Progenitor cell of endocrine pancreas (in vitro differentiated cells): ENCODE data around the gene CHCHD3. TPM values are rescaled to one million over a fixed set of nuclear protein-coding genes. Genes with fewer than 3 reads are reported as not detected.

Source experiments
- DNase-seq: peaks from one replicate; pipeline ENCODE4 v3.0.0; 2021; ENCODE audit warnings: low spot score; ENCODE audit not compliant: unreplicated experiment
- H3K27ac Mint-ChIP-seq: 2 replicates; pipeline ENCODE4 v1.8.0; 2021; ENCODE audit warnings: mild to moderate bottlenecking, moderate library complexity, mixed read lengths
- H3K27me3 Mint-ChIP-seq: 2 replicates; pipeline ENCODE4 v1.8.0; 2021; ENCODE audit warnings: mixed read lengths
- H3K36me3 Mint-ChIP-seq: 2 replicates; pipeline ENCODE4 v1.8.0; 2022; ENCODE audit warnings: mixed read lengths; ENCODE audit not compliant: insufficient read depth
- H3K4me1 Mint-ChIP-seq: 2 replicates; pipeline ENCODE4 v1.8.0; 2021; ENCODE audit warnings: low read depth, mixed read lengths
- H3K4me3 Mint-ChIP-seq: 2 replicates; pipeline ENCODE4 v1.8.0; 2021; ENCODE audit warnings: low read depth, mild to moderate bottlenecking, moderate library complexity, mixed read lengths
- H3K9me3 Mint-ChIP-seq: 2 replicates; pipeline ENCODE4 v1.8.0; 2021; ENCODE audit warnings: low read depth, mixed read lengths
- total RNA-seq: library from RNA; stranded (reverse); gene quantifications from 2 replicates; pipeline ENCODE4 v1.2.1, GENCODE V29; 2021
- TF ChIP-seq, protein P1 (sequence below): fragments of 200-600 bp; sonication (generic); IDR thresholded peaks from one replicate; pipeline ENCODE4 v1.5.0; 2021; ENCODE audit warnings: antibody characterized with exemption, mild to moderate bottlenecking; ENCODE audit not compliant: unreplicated experiment

CHCHD3 gene
- total RNA-seq, 1 donor from 2014 or later = 67.3 TPM

DNA sequence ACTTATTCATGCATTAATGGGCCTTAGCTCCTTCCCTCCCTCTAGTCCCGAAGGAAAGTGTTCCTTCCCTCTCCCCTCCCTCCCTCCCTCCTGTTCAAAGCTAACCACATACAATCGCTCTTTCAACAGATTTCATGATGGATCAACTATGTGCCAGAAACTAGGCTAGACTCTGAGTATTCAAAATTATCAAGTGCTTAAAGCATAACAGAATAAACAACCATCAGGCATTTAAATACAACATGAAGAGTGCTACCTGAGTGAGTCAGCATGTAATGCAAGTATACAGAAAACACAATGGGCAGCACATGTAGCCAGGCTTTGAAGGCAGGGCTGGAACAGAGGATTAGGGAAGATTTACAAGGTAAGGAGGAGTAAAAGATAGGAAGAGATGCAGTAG is 11.3 kb downstream of the CHCHD3 start:
- no peak overlapping the region for H3K4me3 Mint-ChIP-seq
- H3K27me3 Mint-ChIP-seq = no peaks in the 10 kb centered on the region
- H3K27ac Mint-ChIP-seq = no peak overlapping the region
- peaks cover 22% of the 10 kb centered on the region for H3K36me3 Mint-ChIP-seq
- DNase-seq = no peak
- H3K4me1 Mint-ChIP-seq = no peaks in the 10 kb centered on the region
- TF ChIP-seq, protein P1, sequence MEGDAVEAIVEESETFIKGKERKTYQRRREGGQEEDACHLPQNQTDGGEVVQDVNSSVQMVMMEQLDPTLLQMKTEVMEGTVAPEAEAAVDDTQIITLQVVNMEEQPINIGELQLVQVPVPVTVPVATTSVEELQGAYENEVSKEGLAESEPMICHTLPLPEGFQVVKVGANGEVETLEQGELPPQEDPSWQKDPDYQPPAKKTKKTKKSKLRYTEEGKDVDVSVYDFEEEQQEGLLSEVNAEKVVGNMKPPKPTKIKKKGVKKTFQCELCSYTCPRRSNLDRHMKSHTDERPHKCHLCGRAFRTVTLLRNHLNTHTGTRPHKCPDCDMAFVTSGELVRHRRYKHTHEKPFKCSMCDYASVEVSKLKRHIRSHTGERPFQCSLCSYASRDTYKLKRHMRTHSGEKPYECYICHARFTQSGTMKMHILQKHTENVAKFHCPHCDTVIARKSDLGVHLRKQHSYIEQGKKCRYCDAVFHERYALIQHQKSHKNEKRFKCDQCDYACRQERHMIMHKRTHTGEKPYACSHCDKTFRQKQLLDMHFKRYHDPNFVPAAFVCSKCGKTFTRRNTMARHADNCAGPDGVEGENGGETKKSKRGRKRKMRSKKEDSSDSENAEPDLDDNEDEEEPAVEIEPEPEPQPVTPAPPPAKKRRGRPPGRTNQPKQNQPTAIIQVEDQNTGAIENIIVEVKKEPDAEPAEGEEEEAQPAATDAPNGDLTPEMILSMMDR = no peak
- H3K9me3 Mint-ChIP-seq = no peaks in the 10 kb centered on the region

DNA sequence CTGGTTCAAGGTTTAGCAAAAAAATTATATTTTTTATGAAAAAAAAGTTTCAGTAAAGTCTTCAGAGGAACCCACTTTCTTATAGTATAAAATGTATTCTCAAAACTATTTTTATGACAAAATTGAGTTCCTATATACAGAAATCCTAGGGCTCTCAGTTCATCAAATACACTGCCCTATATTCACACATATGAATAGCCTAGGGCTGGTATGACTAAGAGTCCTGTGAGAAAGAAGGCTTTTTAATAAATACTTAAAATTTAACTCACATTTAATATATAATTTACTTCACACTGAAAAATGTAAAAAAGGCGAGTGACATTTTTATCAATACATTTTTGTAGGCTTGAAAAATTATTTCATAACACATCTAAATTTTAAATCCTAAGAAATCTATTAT is 16.6 kb downstream of the CHCHD3 start:
- Mint-ChIP-seq H3K27ac (no peak overlapping the region), H3K4me3 (no peak overlapping the region), H3K9me3 (no peaks in the 10 kb centered on the region), H3K27me3 (no peaks in the 10 kb centered on the region), H3K4me1 (peaks cover 3% of the 10 kb centered on the region), H3K36me3 (peaks cover 17% of the 10 kb centered on the region)
- TF ChIP-seq, protein P1 = no peak
- no peak for DNase-seq

GRCh38 chr7:133064082-133064820 is 17.6 kb downstream of the CHCHD3 start:
- H3K27ac Mint-ChIP-seq = no peak overlapping the region
- TF ChIP-seq, protein P1 = no peak
- H3K4me3 Mint-ChIP-seq = no peak overlapping the region
- peaks cover 10% of the 10 kb centered on the region for H3K4me1 Mint-ChIP-seq
- H3K9me3 Mint-ChIP-seq = no peaks in the 10 kb centered on the region
- DNase-seq = no peak
- peaks cover 19% of the 10 kb centered on the region for H3K36me3 Mint-ChIP-seq
- no peaks in the 10 kb centered on the region for H3K27me3 Mint-ChIP-seq

DNA sequence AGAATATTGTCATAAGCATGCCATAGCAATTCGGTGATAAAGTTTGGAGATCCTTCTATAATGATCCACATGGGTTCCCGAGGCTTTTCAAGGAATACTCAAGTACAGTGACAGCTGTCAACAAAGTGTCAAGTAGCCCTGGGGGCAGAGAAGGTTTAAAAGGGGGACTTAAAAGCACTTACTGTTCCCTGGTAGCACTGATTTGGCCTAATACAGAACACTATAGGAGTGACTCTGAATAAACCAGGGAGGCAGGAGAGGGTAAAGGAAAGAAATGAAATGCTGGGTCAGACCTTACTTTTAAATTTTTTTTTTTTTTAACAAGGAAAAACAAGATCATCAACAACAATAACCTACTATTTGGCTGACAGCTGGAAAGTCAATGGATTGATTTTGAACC is 20.1 kb downstream of the CHCHD3 start:
- Mint-ChIP-seq H3K27ac (no peak overlapping the region), H3K4me1 (peaks cover 10% of the 10 kb centered on the region), H3K9me3 (no peaks in the 10 kb centered on the region), H3K27me3 (no peaks in the 10 kb centered on the region), H3K36me3 (peaks cover 6% of the 10 kb centered on the region), H3K4me3 (no peak overlapping the region)
- DNase-seq = no peak
- TF ChIP-seq, protein P1 = no peak

GRCh38 chr7:133061357-133061756 is 20.5 kb downstream of the CHCHD3 start:
- Mint-ChIP-seq H3K36me3 (peaks cover 3% of the 10 kb centered on the region), H3K4me1 (peaks cover 10% of the 10 kb centered on the region), H3K9me3 (no peaks in the 10 kb centered on the region), H3K4me3 (no peak overlapping the region), H3K27me3 (no peaks in the 10 kb centered on the region), H3K27ac (no peak overlapping the region)
- TF ChIP-seq, protein P1 = no peak
- no peak for DNase-seq
